Dendritic cell treated with granulocyte-macrophage colony-stimulating factor and Interleukin-4, amounts not matched to agents 40 ng/mL and 50 ng/mL, for 4 days (primary cell): Measurements from ENCODE around the gene STAT6.
"Not testable (repeated sequence)": the region's sequence is repeated elsewhere in the genome, so short reads cannot be mapped to it uniquely, and the experiment has no call there.

ENCODE experiments used
- H3K27ac Mint-ChIP-seq: one replicate; pipeline ENCODE4 v1.8.0; 2022; ENCODE audit warnings: mild to moderate bottlenecking, mixed read lengths
- H3K27me3 Mint-ChIP-seq: one replicate; pipeline ENCODE4 v1.8.0; 2022; ENCODE audit warnings: mild to moderate bottlenecking, mixed read lengths
- H3K36me3 Mint-ChIP-seq: one replicate; pipeline ENCODE4 v1.8.0; 2022; ENCODE audit warnings: low read depth, mixed read lengths
- H3K4me1 Mint-ChIP-seq: one replicate; pipeline ENCODE4 v1.8.0; 2022; ENCODE audit warnings: low read depth, mixed read lengths
- H3K4me3 Mint-ChIP-seq: one replicate; pipeline ENCODE4 v1.8.0; 2022; ENCODE audit warnings: mild to moderate bottlenecking, moderate library complexity, mixed read lengths
- H3K9me3 Mint-ChIP-seq: one replicate; pipeline ENCODE4 v1.8.0; 2022; ENCODE audit warnings: mixed read lengths
- intact Hi-C: fragments of 100-400 bp; cut with micrococcal nuclease; formaldehyde crosslinking; loops from one replicate; pipeline ENCODE4 v1.15.0; 2022

The STAT6 gene

DNA sequence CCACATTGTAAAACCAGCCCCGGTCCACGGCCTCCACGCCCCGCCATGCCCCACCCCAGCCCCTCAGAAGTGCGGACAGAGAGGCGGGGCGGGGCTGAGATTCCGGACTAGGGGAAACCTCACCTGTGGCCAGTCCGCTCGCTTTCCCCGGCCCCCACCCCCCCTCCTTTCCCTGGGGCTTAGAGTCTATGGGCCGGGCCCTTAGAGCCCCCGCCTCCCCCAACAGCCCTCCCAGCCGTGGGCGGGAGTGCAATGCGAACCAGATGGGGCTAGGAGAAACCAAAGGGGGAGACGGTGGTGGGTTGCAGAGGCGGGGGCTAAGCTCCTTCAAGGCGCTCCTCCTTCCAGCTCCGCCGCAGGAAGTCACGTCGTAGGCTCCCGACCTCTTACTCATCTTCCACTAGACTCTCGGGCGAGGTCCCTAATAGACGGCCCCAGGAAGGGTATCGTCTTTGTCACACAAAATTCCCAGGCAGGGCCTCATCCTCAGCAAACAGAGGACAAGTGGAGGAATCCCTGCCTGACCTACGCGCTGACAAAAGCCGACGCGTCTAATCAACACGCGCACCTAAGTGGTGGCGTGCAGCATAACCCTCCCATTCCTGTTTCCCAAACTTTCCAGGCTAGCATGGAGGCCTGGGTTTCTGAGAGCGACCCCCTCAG, 23.3 kb downstream of the STAT6 start:
- Mint-ChIP-seq H3K27ac (peak overlapping the region; percentile 99), H3K4me3 (peak overlapping the region; percentile 98), H3K9me3 (no peaks in the 10 kb centered on the region), H3K4me1 (peaks cover 63% of the 10 kb centered on the region), H3K27me3 (no peaks in the 10 kb centered on the region), H3K36me3 (peaks cover 58% of the 10 kb centered on the region)
- intact Hi-C loops: loop anchor here (1.0 to 10.0 kb wide), 3 partner anchors 10 to 453 kb away; partner anchors contain the start of genes BAZ2A, NEMP1 and STAT6

DNA sequence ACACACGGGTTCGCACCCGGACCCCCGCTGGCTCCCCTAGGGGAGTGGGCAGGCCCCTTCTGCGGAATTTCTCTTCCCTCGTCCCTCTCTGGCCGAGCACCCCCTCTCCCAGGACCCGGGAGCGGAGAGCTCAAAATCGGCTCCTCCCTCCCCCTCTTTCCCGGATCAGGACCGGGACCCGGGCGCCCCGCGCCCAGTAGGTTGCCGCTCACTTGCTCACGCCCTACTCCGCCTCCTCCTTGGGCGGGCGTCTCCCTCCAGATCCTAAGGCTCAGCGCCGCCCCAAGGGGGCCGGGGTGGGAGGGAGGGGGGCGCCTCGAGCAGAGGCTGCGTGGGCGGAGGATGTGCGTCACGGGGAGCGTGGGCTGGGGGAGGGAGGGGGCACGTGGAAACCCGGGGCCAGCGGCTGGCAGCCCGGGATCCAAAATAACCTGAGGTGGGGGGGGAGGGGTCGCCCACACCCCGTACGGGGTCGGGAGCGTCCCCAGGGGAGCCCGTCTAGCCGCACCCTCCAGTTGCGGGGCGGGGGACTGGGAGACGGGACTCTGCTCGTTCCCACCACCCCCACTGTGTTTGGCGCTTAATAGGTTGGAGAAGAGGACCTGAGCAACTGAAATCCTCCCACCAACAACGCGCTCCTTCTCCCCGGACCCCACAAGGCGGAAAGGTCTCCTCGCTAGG, 24.0 kb downstream of the STAT6 start:
- Mint-ChIP-seq H3K9me3 (no peaks in the 10 kb centered on the region), H3K4me3 (peak overlapping the region; percentile 98), H3K27ac (peak overlapping the region; percentile 99), H3K4me1 (peaks cover 57% of the 10 kb centered on the region), H3K27me3 (no peaks in the 10 kb centered on the region), H3K36me3 (peaks cover 51% of the 10 kb centered on the region)
- intact Hi-C loops: loop anchor here (10.0 kb wide), 1 partner anchor 452 kb away; the partner anchor contains the start of gene BAZ2A

DNA sequence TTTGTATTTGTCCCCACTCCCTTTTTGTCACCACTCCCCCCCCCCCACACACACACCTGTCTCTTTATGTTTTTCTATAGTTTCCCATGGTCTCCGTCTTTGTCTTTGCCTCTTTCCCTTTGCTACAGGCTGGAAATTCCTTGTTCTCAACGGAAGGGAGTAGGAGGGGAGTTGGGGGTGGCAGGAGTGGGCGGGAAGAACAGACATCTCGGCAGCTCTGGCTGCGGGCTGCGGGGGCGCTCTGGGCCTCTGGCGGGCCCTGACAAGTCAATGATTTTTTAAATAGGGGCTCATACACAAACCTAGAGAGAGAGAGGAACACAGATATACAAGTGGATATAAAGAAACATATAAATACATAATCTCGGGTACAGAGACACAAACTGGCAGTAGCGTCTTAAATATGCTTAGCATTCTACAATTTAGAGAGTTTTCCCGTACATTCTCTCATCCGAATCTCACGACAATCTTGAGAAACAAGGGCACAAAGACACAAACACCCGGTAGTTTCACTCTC, 24.6 kb downstream of the STAT6 start:
- Mint-ChIP-seq H3K36me3 (peaks cover 45% of the 10 kb centered on the region), H3K27me3 (no peaks in the 10 kb centered on the region), H3K4me3 (peak overlapping the region; percentile 98), H3K9me3 (no peaks in the 10 kb centered on the region), H3K27ac (peak overlapping the region; percentile 99), H3K4me1 (peaks cover 51% of the 10 kb centered on the region)
- intact Hi-C loops: loop anchor here (10.0 kb wide), 1 partner anchor 452 kb away; the partner anchor contains the start of gene BAZ2A

DNA sequence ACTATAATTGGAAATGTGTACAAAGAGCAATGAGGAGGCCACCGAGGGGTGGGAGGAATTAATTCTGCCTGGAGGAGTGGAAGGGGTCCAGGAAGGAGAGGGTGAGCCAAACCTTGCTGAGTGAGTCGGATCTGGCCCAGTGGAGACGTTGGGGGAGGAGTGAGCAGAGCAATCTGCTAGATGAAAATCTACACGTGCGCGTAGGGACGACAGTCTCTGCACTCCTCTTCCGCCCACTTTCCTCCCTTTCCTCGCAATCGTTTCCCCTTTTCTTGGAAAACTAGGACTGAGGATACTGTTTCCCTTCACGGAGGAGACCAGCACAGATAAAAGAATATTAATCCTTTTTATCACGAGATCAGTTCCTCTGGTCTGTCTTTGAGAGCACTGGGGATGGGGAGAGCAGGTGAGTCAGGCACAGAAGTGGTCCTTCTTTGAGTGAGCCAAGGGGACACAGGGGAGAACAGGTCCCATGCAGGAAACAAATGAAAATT, 25.1 kb downstream of the STAT6 start:
- no peaks in the 10 kb centered on the region for H3K27me3 Mint-ChIP-seq
- intact Hi-C loops: loop anchor here (10.0 kb wide), 1 partner anchor 451 kb away; the partner anchor contains the start of gene BAZ2A
- H3K27ac Mint-ChIP-seq: peak overlapping the region; percentile 99
- peak overlapping the region; percentile 98 for H3K4me3 Mint-ChIP-seq
- H3K36me3 Mint-ChIP-seq: peaks cover 40% of the 10 kb centered on the region
- H3K4me1 Mint-ChIP-seq: peaks cover 46% of the 10 kb centered on the region
- H3K9me3 Mint-ChIP-seq: no peaks in the 10 kb centered on the region

DNA sequence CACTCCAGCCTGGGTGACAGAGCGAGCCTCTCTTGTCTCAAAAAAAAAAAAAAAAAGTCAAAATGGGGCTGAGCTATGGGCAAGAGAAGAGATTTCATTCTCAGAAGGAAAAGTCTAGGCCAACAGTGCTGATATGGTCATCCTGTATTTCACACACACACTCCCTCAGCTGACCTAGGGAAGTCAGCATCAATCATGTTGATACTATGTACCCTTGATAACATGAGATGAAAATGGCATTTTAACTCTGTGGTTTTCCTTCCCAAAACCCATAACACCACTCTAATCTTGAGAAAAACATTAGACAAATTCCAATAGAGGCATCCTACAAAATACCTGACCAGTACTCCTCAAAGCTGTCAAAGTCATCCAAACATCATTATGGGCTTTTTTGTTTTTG, 30.3 kb downstream of the STAT6 start:
- H3K27me3 Mint-ChIP-seq: no peaks in the 10 kb centered on the region
- no peaks in the 10 kb centered on the region for H3K9me3 Mint-ChIP-seq
- H3K36me3 Mint-ChIP-seq: peaks cover 18% of the 10 kb centered on the region
- intact Hi-C loops: loop anchor here (10.0 kb wide), 1 partner anchor 446 kb away; the partner anchor contains the start of gene BAZ2A
- H3K4me3 Mint-ChIP-seq: no peak overlapping the region
- peaks cover 27% of the 10 kb centered on the region for H3K4me1 Mint-ChIP-seq
- peak overlapping the region; percentile 99 for H3K27ac Mint-ChIP-seq

DNA sequence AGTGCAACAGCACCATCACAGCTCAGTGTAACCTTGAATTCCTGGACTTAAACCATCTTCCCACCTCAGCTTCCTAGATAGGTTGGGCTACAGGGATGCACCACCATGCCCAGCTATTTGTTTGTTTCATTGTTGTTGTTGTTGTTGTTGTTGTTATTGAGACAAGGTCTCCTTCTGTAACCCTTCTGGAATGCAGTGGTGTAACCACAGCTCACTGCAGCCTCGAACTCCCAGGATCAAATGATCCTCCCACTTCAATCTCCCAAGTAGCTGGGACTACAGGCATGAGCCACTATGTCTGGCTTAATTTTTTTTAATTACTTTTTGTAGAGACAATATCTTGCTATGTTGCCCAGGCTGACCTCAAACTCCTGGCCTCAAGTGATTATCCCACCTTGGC, 31.3 kb downstream of the STAT6 start:
- Mint-ChIP-seq H3K4me3 (no peak overlapping the region), H3K9me3 (no peaks in the 10 kb centered on the region), H3K27ac (peak overlapping the region; percentile 99)

DNA sequence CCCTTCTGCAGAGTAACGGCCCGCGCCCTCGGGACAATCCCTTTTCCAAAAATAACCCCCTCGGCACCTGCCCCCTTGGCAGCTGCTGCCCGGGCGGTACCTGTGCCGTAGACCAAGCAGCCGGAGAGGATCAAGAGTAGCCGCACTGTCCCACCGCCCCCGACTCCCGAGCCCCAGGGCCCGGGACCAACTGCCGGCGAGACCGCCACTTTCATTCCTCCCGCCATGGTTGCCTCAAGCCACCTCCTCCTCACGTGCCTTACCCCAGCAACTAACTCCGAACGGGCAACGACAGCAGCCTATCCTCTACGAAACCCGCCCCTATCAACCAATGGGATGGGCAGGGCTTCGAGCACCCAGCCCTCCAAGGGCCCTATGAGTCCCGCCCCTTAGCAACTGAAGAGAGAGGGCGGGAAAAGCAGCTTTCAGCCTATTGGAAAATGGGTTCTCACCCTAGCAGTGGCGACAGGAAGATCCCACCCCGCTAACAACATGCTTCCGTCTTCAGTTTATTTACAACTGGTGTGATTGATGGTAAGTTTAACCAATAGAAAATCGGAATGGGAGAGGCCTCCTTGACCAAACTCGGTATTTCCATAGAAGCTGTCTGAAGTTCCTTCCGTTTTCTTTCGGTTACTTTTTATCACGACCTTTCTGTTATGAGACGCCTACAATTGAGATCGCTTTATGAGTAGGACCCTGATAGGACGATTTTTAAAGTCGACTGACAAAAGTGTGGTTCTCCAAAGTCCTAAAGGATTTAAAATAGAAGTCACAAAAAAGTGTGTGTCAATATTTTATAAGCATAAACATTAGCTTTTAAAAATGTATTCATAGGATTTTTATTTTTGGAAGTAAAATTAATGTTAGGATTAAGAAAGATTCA, 32.4 kb downstream of the STAT6 start, which contains the start of gene NEMP1:
Gene NEMP1, minus strand, starts transcription at position 273 of the 886 bp plus-strand sequence. Its CDS starts 46 bp downstream, at position 227.
- Mint-ChIP-seq H3K27me3 (no peaks in the 10 kb centered on the region), H3K27ac (peak within 1 kb of the TSS; percentile 99), H3K36me3 (peaks cover 32% of the 10 kb centered on the region), H3K4me1 (peaks cover 26% of the 10 kb centered on the region), H3K9me3 (no peaks in the 10 kb centered on the region), H3K4me3 (peak within 1 kb of the TSS; percentile 100)
- intact Hi-C loops: loop anchor here (1.0 kb wide), 1 partner anchor 10 kb away; no protein-coding TSS in a partner anchor

More for the DNA sequence above, 31.3 kb downstream of the STAT6 start:
- peaks cover 25% of the 10 kb centered on the region for H3K36me3 Mint-ChIP-seq
- H3K27me3 Mint-ChIP-seq: no peaks in the 10 kb centered on the region
- intact Hi-C loops: loop anchor here (10.0 kb wide), 1 partner anchor 445 kb away; the partner anchor contains the start of gene BAZ2A
- peaks cover 17% of the 10 kb centered on the region for H3K4me1 Mint-ChIP-seq

DNA sequence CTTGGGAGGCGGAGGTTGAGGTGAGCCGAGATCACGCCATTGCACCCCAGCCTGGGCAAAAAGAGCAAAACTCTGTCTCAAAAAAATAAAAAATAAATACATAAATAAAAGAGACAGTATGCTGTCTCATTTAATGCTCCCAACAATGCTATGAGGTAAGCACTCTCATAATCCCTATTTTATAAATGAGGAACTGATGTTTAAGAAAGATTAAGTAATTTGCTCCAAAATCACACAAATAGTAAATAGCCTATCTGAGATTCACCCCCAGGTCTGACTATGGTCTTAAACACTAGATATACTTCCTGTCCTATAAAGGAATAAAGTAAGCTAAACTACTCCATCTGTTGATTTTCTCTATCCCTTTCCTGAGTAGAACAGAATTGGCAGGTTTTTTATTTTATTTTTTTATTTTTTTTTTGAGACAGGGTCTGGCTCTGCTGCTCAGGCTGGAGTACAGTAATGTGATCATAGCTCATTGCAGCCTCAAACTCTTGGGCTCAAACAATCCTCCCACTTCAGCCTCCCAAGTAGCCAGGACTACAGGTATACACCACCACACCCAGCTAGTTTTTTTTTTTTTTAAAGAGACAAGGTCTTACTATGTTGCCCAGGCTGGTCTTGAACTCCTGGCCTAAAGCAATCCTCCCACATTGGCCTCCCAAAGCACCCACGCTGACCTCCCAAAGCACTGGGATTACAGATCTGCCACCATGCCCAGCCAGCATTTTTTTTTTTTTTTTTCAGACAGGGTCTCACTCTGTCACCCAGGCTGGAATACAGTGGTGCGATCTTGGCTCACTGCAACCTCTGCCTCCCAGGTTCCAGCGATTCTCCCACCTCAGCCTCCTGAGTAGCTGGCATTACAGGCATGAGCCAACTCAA, 37.4 kb downstream of the STAT6 start:
- H3K9me3 Mint-ChIP-seq, intact Hi-C loops, H3K27me3 Mint-ChIP-seq, H3K4me3 Mint-ChIP-seq, H3K27ac Mint-ChIP-seq: not testable (repeated sequence)
- Mint-ChIP-seq H3K36me3 (peaks cover 74% of the 10 kb centered on the region), H3K4me1 (peaks cover 42% of the 10 kb centered on the region)

DNA sequence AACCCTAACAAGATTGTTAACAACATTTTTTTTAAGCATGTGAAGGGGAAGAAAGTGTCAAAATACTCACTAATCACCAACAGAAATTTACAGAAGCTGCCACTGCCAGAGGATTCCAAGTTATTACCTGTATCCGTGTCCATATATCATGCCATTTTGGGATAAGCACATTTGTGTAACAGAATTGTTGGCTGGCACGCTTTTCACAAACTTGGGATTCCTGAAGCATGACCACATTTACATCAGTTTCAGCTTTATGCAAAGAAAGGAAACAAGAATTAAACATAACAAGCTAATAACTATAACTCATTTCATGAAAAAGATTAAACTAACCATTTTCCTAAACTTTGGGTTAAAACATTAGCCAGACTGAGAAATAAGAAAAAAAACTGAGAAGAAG, 38.5 kb downstream of the STAT6 start:
- Mint-ChIP-seq H3K27me3 (no peaks in the 10 kb centered on the region), H3K4me1 (peaks cover 48% of the 10 kb centered on the region), H3K9me3 (no peaks in the 10 kb centered on the region), H3K36me3 (peaks cover 78% of the 10 kb centered on the region), H3K27ac (no peak overlapping the region), H3K4me3 (no peak overlapping the region)
- intact Hi-C loops: no loop called here

DNA sequence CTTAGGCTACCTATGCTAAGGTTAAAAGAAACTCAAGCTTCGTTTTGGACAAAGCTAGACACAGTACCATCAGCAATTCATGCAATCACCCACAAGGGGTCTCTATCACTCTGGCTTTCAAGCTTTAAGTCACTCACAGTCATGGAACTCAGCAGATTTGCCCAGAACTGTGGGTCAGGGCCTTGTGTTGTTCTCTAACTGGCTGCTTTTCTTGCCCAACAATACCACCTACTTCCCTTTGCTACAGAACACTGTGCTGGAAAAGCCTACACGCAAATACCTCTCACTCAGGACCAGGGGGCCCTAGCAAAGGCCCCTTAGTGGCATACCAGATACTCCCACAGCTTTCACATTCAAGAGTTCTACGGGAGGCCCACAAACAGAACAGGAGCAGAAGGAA, 41.6 kb downstream of the STAT6 start:
- Mint-ChIP-seq H3K27me3 (no peaks in the 10 kb centered on the region), H3K9me3 (no peaks in the 10 kb centered on the region), H3K27ac (peak overlapping the region; percentile 85), H3K4me1 (peaks cover 55% of the 10 kb centered on the region), H3K36me3 (peaks cover 81% of the 10 kb centered on the region), H3K4me3 (no peak overlapping the region)
- intact Hi-C loops: loop anchor here (1.0 to 2.0 kb wide), 4 partner anchors 24 to 113 kb away; no protein-coding TSS in a partner anchor

DNA sequence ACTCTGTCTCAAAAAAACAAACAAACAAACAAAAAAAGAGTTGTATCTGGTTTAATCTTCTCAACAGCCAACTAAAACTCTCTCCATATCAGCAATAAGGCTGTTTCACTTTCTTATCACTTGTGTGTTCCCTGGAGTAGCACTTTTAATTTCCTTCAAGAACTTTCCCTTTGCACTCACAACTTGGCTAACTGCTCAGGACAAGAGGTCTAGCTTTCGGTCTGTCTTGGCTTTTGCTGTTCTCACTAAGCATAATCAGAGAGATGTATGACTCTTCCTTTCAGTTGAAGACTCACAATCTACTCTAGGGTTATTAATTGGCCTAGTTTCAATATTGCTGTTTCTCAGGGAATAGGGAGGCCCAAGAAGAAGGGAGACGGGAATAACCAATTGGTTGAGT, 44.9 kb downstream of the STAT6 start:
- Mint-ChIP-seq H3K36me3 (peaks cover 72% of the 10 kb centered on the region), H3K4me1 (peaks cover 48% of the 10 kb centered on the region), H3K9me3 (no peaks in the 10 kb centered on the region), H3K27ac (peak overlapping the region; percentile 16), H3K27me3 (no peaks in the 10 kb centered on the region), H3K4me3 (no peak overlapping the region)
- intact Hi-C loops: no loop called here

DNA sequence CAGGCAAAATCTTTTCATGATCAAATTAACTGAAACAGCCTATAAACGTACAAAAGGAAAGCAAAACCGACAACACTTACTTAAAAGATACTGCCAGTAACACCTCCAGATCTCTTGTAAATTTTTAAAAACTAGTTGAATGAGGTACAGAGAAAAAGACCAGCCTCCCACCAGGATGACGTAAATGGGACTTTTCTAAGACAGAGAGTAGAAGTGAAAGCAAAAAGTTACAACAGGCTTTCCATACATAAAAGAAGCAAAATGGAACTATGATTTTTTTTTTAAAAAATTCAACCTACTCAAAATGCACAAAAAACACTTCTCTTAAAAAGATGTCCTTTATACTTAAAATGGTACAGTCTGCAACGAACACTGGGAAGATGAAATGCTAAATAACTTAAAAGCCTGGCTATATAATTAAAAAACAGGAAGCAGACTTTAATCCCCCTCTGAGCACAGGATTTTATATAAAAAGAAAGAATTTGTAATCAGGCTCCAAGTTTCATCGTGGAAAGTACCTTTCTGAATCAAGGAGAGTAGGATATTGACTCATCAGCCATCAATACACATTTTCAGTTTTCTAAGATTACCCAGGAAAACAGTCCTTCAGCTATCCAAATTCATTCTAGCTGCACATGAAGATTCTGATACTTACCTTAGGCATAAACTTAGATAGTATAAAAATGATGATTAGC, 47.0 kb downstream of the STAT6 start:
- Mint-ChIP-seq H3K36me3 (peaks cover 68% of the 10 kb centered on the region), H3K27me3 (no peaks in the 10 kb centered on the region), H3K4me1 (peaks cover 30% of the 10 kb centered on the region), H3K4me3 (peak overlapping the region; percentile 50), H3K9me3 (no peaks in the 10 kb centered on the region), H3K27ac (peak overlapping the region; percentile 68)
- intact Hi-C loops: loop anchor here (5.0 kb wide), 1 partner anchor 307 kb away; no protein-coding TSS in a partner anchor
